Keratinocyte (primary cell): ENCODE results near the gene DCAF15. TPM values are rescaled to one million over a fixed set of nuclear protein-coding genes. Genes with fewer than 3 reads are reported as not detected.

Experiments used
- DNase-seq: peaks from one replicate; pipeline ENCODE4 v3.0.0-alpha.2; 2011; ENCODE audit warnings: low read depth, missing footprints, low spot score
- FAIRE-seq: peaks from 2 replicates; lab custom pipeline; 2011; peaks lifted over from hg19 to GRCh38; lab: Jason Lieb, UNC
- H2AFZ ChIP-seq: 2 replicates; pipeline ENCODE4 v1.6.0; 2012; ENCODE audit warnings: low read length, control low read depth, inconsistent platforms; ENCODE audit not compliant: control insufficient read depth
- H3K27ac ChIP-seq: 2 replicates; pipeline ENCODE4 v1.5.1; 2011; ENCODE audit warnings: low read length; ENCODE audit not compliant: control insufficient read depth, insufficient read depth
- H3K27me3 ChIP-seq: 3 replicates; pipeline ENCODE4 v1.6.0; 2011; ENCODE audit warnings: low read length; ENCODE audit not compliant: control insufficient read depth, insufficient read depth; ENCODE audit errors: extremely low read depth
- H3K36me3 ChIP-seq, 2 experiments: 2 replicates in 1 of 2; 3 replicates in 1 of 2; pipeline ENCODE4 v1.5.1; 2011; ENCODE audit warnings: low read length in 2 of 2, mild to moderate bottlenecking in 1 of 2; ENCODE audit not compliant: control insufficient read depth in 2 of 2, insufficient read depth in 2 of 2; ENCODE audit errors: extremely low read depth in 1 of 2
- H3K4me1 ChIP-seq: 3 replicates; pipeline ENCODE4 v1.5.1; 2011; ENCODE audit warnings: low read length; ENCODE audit not compliant: control insufficient read depth, insufficient read depth; ENCODE audit errors: extremely low read depth
- H3K4me2 ChIP-seq: 3 replicates; pipeline ENCODE4 v1.6.0; 2011; ENCODE audit warnings: low read depth, low read length; ENCODE audit not compliant: control insufficient read depth, insufficient read depth; ENCODE audit errors: extremely low read depth
- H3K4me3 ChIP-seq, 3 experiments: fragments of 200-600 bp in 1 of 3; sonication (generic) in 1 of 3; 2 replicates in 2 of 3; 3 replicates in 1 of 3; pipeline ENCODE4 v1.5.1; 2011 to 2016; ENCODE audit warnings: low read length in 3 of 3, mild to moderate bottlenecking in 3 of 3, control low read depth in 2 of 3, inconsistent platforms in 1 of 3, low read depth in 1 of 3, mixed read lengths in 1 of 3, mixed run types in 1 of 3, moderate library complexity in 1 of 3; ENCODE audit not compliant: control insufficient read depth in 2 of 3, insufficient read depth in 2 of 3; ENCODE audit errors: extremely low read depth in 1 of 3
- H3K79me2 ChIP-seq: 2 replicates; pipeline ENCODE4 v1.6.0; 2012; ENCODE audit warnings: low read length; ENCODE audit not compliant: control insufficient read depth, insufficient read depth
- H3K9ac ChIP-seq: 3 replicates; pipeline ENCODE4 v1.6.0; 2011; ENCODE audit warnings: low read length; ENCODE audit not compliant: control insufficient read depth, insufficient read depth; ENCODE audit errors: extremely low read depth
- H3K9me1 ChIP-seq: 3 replicates; pipeline ENCODE4 v1.6.0; 2011; ENCODE audit warnings: low read length; ENCODE audit not compliant: control insufficient read depth, insufficient read depth; ENCODE audit errors: extremely low read depth
- H3K9me3 ChIP-seq: 2 replicates; pipeline ENCODE4 v1.5.1; 2012; ENCODE audit warnings: low read depth, low read length; ENCODE audit not compliant: control insufficient read depth
- H4K20me1 ChIP-seq: 3 replicates; pipeline ENCODE4 v1.6.0; 2011; ENCODE audit warnings: low read length; ENCODE audit not compliant: control insufficient read depth, insufficient read depth; ENCODE audit errors: extremely low read depth
- EZH2 ChIP-seq: IDR thresholded peaks from one replicate; pipeline ENCODE4 v1.6.1; 2012; ENCODE audit warnings: inconsistent platforms, mild to moderate bottlenecking, low read length, moderate library complexity
- dilution Hi-C: fragments of 300-500 bp; cut with MboI; formaldehyde crosslinking; loops from one replicate; pipeline ENCODE4 v1.7.0; 2020; ENCODE audit warnings: low sequenced_read_pairs; ENCODE audit not compliant: extremely low pct_ligation_motif_present
- polyA plus RNA-seq, 5 experiments: library from polyadenylated mRNA; depleted of rRNA in 3 of 5; stranded (reverse) in 3 of 5; stranded (forward) in 1 of 5; unstranded in 1 of 5; fragments of >200 nt; gene quantifications; 1 replicate in 1 of 5; 2 replicates in 3 of 5; 3 replicates in 1 of 5; pipeline versions ENCODE4 v1.2.1 to v1.2.3, GENCODE V29; 2011 to 2012; ENCODE audit warnings: missing spikeins in 2 of 5, low read depth in 1 of 5, low replicate concordance in 1 of 5
- TF ChIP-seq, protein P1 (sequence below), 3 experiments: IDR thresholded peaks in 1 of 3; conservative IDR thresholded peaks in 1 of 3; optimal IDR thresholded peaks in 1 of 3; 2 replicates in 2 of 3; 3 replicates in 1 of 3; pipeline versions ENCODE3 to v1.5.1; 2011; ENCODE audit warnings: low read length in 3 of 3, mild to moderate bottlenecking in 3 of 3, moderate library complexity in 2 of 3, control low read depth in 1 of 3, inconsistent platforms in 1 of 3; ENCODE audit not compliant: insufficient read depth in 2 of 3; ENCODE audit errors: extremely low read depth in 1 of 3

The DCAF15 gene
- polyA plus RNA-seq, 1 donor (not counting 4 experiments of a cell fraction or from before 2014, with no cell fraction given), result 15.1 TPM

DNA sequence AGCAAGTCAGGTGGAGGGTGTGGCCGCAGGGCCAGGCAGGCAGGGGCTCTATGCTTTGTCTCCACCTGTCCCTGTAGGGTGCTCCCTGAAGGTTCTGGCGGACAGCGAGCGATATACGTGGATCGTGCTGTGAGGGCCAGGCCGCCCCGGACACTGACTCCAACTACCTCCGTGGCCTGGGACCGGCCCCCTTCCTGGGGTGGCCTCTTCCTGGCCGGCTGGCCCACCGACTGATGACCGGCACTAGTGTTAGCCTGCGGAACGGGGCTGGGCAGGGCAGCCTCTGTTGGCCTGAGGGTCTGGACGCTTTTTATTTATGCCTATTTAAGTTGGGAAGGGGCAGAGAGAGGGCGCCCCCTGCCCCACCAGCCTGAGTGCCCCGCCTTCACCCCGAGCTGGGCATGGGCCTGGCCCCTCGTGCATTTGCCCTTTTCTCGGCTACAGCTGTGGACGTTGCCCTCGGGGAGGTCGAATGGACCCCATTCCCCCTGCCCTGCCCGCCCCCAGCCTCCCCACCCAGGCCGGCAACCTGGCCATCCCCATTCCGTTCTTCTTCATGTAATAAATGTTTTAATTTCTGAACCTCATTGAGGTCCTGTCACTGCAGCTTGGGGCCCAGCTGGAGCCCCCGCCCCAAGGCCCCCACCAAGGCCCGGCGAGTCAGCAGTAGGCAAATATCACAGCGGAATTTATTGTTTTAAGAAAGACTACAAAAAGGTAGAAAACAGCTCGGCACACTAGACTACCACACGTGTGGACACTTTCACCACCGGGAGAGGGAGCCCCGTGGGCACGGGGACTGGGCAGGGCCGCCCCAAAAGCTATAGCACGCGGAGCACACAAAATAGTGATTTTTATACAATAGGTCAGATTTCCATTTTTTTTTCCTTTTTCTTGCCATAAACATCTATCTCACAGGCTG, 8.8 kb downstream of the DCAF15 start:
- Histone ChIP-seq H3K27ac (no peak overlapping the region), H3K9ac (no peak overlapping the region), H3K27me3 (no peaks in the 10 kb centered on the region), H3K9me1 (no peaks in the 10 kb centered on the region), H3K36me3 (peaks cover 25 to 31% of the 10 kb centered on the region in 2 experiments), H4K20me1 (no peaks in the 10 kb centered on the region), H3K9me3 (no peaks in the 10 kb centered on the region), H3K4me1 (no peaks in the 10 kb centered on the region), H3K4me3 (no peak overlapping the region), H2AFZ (no peak overlapping the region), H3K4me2 (no peak overlapping the region), H3K79me2 (no peaks in the 10 kb centered on the region)
- FAIRE-seq (no peak), DNase-seq (no peak)
- dilution Hi-C loops, result no loop called here
- TF ChIP-seq, protein P1, sequence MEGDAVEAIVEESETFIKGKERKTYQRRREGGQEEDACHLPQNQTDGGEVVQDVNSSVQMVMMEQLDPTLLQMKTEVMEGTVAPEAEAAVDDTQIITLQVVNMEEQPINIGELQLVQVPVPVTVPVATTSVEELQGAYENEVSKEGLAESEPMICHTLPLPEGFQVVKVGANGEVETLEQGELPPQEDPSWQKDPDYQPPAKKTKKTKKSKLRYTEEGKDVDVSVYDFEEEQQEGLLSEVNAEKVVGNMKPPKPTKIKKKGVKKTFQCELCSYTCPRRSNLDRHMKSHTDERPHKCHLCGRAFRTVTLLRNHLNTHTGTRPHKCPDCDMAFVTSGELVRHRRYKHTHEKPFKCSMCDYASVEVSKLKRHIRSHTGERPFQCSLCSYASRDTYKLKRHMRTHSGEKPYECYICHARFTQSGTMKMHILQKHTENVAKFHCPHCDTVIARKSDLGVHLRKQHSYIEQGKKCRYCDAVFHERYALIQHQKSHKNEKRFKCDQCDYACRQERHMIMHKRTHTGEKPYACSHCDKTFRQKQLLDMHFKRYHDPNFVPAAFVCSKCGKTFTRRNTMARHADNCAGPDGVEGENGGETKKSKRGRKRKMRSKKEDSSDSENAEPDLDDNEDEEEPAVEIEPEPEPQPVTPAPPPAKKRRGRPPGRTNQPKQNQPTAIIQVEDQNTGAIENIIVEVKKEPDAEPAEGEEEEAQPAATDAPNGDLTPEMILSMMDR (optimal IDR thresholded peaks at IDR 0.05 in 1 of 3, IDR thresholded peaks at IDR 0.05 in 1 of 3, conservative IDR thresholded peaks at IDR 0.05 in 1 of 3; ENCODE audit: extremely low read depth in 1 of 3, insufficient read depth in 2 of 3, low read length in 3 of 3), result no peak
- TF ChIP-seq EZH2, result no peak

DNA sequence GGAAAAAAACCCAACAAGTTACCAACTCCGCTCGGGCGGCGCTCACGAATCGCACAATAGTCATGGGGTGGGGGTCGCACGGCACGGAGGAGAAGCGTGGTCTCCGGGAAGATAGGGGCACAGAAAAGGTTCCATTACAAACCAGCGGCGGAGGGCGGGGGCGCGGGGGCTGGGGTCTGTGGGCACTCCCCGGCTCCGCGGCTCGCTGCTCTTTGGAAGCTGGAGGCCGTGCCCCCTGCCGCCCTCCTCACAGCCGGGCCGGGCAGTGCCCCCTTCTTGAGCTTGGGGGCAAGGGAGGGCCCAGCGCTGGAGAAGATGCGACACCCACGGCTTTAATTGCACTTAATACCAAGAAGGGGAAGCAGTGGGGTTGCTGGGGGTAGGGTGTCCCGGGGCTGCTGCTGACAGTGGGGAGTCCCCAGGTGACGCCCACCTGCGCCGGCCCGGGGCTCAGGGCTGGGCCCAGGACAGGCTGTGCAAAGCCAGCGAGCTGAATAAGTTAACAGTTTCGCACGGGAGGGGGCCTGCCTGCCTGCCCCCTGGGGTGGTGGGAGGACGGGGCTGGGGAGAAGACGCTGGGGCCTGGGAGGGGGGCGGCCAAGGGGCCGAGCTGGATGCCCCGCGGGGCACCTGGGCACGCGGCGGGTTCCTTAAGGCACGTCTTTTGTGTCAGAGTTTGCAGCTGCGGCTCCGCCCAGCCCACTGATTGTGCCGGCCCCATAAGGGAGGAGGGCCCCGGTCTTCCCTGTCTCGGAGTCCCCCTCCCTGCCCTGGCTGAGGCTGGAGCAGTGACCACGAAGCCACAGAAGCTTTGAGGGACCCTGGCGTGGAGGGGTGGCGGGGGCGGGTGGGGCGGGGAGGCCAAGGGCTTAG, 9.8 kb downstream of the DCAF15 start:
- no peak overlapping the region for H3K4me2 ChIP-seq
- H3K9me1 ChIP-seq, result no peaks in the 10 kb centered on the region
- no peaks in the 10 kb centered on the region for H3K27me3 ChIP-seq
- H3K4me3 ChIP-seq, result no peak overlapping the region
- TF ChIP-seq, protein P1 (optimal IDR thresholded peaks at IDR 0.05 in 1 of 3, IDR thresholded peaks at IDR 0.05 in 1 of 3, conservative IDR thresholded peaks at IDR 0.05 in 1 of 3; ENCODE audit: extremely low read depth in 1 of 3, insufficient read depth in 2 of 3, low read length in 3 of 3), result no peak
- TF ChIP-seq EZH2, result no peak
- no peaks in the 10 kb centered on the region for H3K9me3 ChIP-seq
- H4K20me1 ChIP-seq, result no peaks in the 10 kb centered on the region
- FAIRE-seq (no peak), DNase-seq (no peak)
- H3K36me3 ChIP-seq, result peaks cover 17 to 31% of the 10 kb centered on the region in 2 experiments
- H3K4me1 ChIP-seq, result no peaks in the 10 kb centered on the region
- H3K79me2 ChIP-seq, result no peaks in the 10 kb centered on the region
- H3K27ac ChIP-seq, result no peak overlapping the region
- dilution Hi-C loops, result no loop called here
- no peak overlapping the region for H2AFZ ChIP-seq
- H3K9ac ChIP-seq, result no peak overlapping the region
